Progenitor cell of endocrine pancreas (in vitro differentiated cells): ENCODE results near the gene PCCA. TPM values are rescaled to one million over a fixed set of nuclear protein-coding genes. Genes with fewer than 3 reads are reported as not detected.
A peak's percentile ranks its signal among the peaks of the same experiment; 100 is the strongest.
"Not testable (repeated sequence)": the region's sequence is repeated elsewhere in the genome, so short reads cannot be mapped to it uniquely, and the experiment has no call there.

Experiments
- DNase-seq: peaks from one replicate; pipeline ENCODE4 v3.0.0; 2021; ENCODE audit warnings: low spot score; ENCODE audit not compliant: unreplicated experiment
- H3K27ac Mint-ChIP-seq: 2 replicates; pipeline ENCODE4 v1.8.0; 2021; ENCODE audit warnings: mild to moderate bottlenecking, moderate library complexity, mixed read lengths
- H3K27me3 Mint-ChIP-seq: 2 replicates; pipeline ENCODE4 v1.8.0; 2021; ENCODE audit warnings: mixed read lengths
- H3K36me3 Mint-ChIP-seq: 2 replicates; pipeline ENCODE4 v1.8.0; 2022; ENCODE audit warnings: mixed read lengths; ENCODE audit not compliant: insufficient read depth
- H3K4me1 Mint-ChIP-seq: 2 replicates; pipeline ENCODE4 v1.8.0; 2021; ENCODE audit warnings: low read depth, mixed read lengths
- H3K4me3 Mint-ChIP-seq: 2 replicates; pipeline ENCODE4 v1.8.0; 2021; ENCODE audit warnings: low read depth, mild to moderate bottlenecking, moderate library complexity, mixed read lengths
- H3K9me3 Mint-ChIP-seq: 2 replicates; pipeline ENCODE4 v1.8.0; 2021; ENCODE audit warnings: low read depth, mixed read lengths
- total RNA-seq: library from RNA; stranded (reverse); gene quantifications from 2 replicates; pipeline ENCODE4 v1.2.1, GENCODE V29; 2021
- TF ChIP-seq, protein P1 (sequence below): fragments of 200-600 bp; sonication (generic); IDR thresholded peaks from one replicate; pipeline ENCODE4 v1.5.0; 2021; ENCODE audit warnings: antibody characterized with exemption, mild to moderate bottlenecking; ENCODE audit not compliant: unreplicated experiment

Gene PCCA
- total RNA-seq, 1 donor from 2014 or later: 48.1 TPM

DNA sequence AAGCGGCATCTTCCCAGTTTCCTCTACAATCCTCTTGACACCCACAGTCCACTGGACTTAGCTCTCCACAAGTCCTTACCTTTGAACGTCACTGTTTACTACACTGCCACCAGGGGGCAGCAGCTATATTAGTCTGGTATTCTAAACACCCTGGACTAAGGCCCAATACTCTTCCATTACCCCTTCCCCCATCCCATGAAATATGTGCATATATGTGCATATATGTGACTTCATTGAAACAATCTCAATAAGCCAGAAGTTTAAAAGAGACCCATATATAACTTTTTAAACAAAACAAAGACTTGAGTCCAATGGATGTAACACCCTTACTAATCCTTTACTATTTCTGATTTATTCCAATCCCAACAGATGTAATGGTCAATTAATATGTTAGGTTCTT, 484.2 kb downstream of the PCCA start:
- H3K36me3 Mint-ChIP-seq: no peaks in the 10 kb centered on the region
- H3K4me3 Mint-ChIP-seq: no peak overlapping the region
- peaks cover 4% of the 10 kb centered on the region for H3K9me3 Mint-ChIP-seq
- TF ChIP-seq, protein P1, sequence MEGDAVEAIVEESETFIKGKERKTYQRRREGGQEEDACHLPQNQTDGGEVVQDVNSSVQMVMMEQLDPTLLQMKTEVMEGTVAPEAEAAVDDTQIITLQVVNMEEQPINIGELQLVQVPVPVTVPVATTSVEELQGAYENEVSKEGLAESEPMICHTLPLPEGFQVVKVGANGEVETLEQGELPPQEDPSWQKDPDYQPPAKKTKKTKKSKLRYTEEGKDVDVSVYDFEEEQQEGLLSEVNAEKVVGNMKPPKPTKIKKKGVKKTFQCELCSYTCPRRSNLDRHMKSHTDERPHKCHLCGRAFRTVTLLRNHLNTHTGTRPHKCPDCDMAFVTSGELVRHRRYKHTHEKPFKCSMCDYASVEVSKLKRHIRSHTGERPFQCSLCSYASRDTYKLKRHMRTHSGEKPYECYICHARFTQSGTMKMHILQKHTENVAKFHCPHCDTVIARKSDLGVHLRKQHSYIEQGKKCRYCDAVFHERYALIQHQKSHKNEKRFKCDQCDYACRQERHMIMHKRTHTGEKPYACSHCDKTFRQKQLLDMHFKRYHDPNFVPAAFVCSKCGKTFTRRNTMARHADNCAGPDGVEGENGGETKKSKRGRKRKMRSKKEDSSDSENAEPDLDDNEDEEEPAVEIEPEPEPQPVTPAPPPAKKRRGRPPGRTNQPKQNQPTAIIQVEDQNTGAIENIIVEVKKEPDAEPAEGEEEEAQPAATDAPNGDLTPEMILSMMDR: peak; percentile 72
- no peak overlapping the region for H3K27ac Mint-ChIP-seq
- H3K4me1 Mint-ChIP-seq: no peaks in the 10 kb centered on the region
- no peaks in the 10 kb centered on the region for H3K27me3 Mint-ChIP-seq
- peak; percentile 20 for DNase-seq

DNA sequence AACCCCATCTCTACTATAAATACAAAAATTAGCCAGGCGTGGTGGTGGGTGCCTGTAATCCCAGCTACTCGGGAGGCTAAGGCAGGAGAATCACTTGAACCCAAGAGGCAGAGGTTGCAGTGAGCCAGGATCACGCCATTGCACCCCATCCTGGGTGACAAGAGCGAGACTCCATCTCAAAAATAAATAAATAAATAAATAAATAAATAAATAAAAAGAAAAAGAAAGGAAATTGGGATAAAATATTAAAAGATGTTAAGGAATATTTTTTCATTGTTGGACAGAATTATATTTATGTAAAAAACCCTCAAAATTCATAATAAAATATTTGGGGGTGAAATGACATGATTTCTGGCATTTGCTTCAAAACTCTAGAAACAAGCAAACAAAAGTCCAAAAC, 488.3 kb downstream of the PCCA start:
- H3K27me3 Mint-ChIP-seq, H3K4me3 Mint-ChIP-seq, H3K4me1 Mint-ChIP-seq, H3K27ac Mint-ChIP-seq, H3K36me3 Mint-ChIP-seq, DNase-seq: not testable (repeated sequence)
- peaks cover 12% of the 10 kb centered on the region for H3K9me3 Mint-ChIP-seq

Other genes with a start within 250 kb of the PCCA start
- gene ZIC5, start 117.3 kb upstream of the PCCA start, total RNA-seq: not detected in 2 replicates
- gene ZIC2, start 107.3 kb upstream of the PCCA start, total RNA-seq: 0.13 TPM in 1 of 2 replicates, not detected in the other